Measurements from ENCODE around the gene KSR1.

The KSR1 gene

GRCh38 chr17:27546624-27547300, 90.5 kb downstream of the KSR1 start:
- Histone ChIP-seq H3K4me1 (peaks cover 39 to 52% (median 43%) of the 10 kb centered on the region in 10 experiments), H3K9ac (0 out of 22 replicates have a peak overlapping the region, but pooled peaks of 1 of the 11 experiments have one; percentile 5)
- no peak for TF ChIP-seq Cebpa-rat (IDR thresholded peaks at IDR 0.05)

GRCh38 chr17:27547301-27547683, 91.0 kb downstream of the KSR1 start:
- no peaks in the 10 kb centered on the region for H3K9me3 ChIP-seq (replicated peaks in 1 of 11)
- H3K9ac ChIP-seq: no peak overlapping the region
- H3K4me2 ChIP-seq: peak overlapping the region; percentile 68 to 95 (median 88)
- H3K4me1 ChIP-seq: peaks cover 39 to 51% (median 45%) of the 10 kb centered on the region in 10 experiments
- no peak overlapping the region for H3K27ac ChIP-seq
- TF ChIP-seq Cebpa-rat (IDR thresholded peaks at IDR 0.05): no peak
- peaks cover 44 to 77% (median 54%) of the 10 kb centered on the region in 11 experiments; a peak in 20 of 22 replicates for H4K20me1 ChIP-seq
- H3K27me3 ChIP-seq: peaks cover 0 to 11% (median 0%) of the 10 kb centered on the region in 11 experiments; a peak in 7 of 22 replicates
- no peak overlapping the region for H3K4me3 ChIP-seq
- peaks cover 0 to 13% (median 0%) of the 10 kb centered on the region in 11 experiments; a peak in 3 of 22 replicates for H3K36me3 ChIP-seq

More at GRCh38 chr17:27546624-27547300, 90.5 kb downstream of the KSR1 start:
- Histone ChIP-seq H3K9me3 (replicated peaks in 1 of 11) (no peaks in the 10 kb centered on the region), H3K27me3 (peaks cover 0 to 11% (median 0%) of the 10 kb centered on the region in 11 experiments; a peak in 7 of 22 replicates), H4K20me1 (peaks cover 44 to 82% (median 59%) of the 10 kb centered on the region in 11 experiments; a peak in 20 of 22 replicates), H3K4me2 (peak overlapping the region; percentile 68 to 95 (median 88)), H3K27ac (no peak overlapping the region), H3K4me3 (no peak overlapping the region), H3K36me3 (peaks cover 0 to 8% (median 0%) of the 10 kb centered on the region in 11 experiments; a peak in 3 of 22 replicates)

- Histone ChIP-seq H3K27me3 (peaks cover 0 to 11% (median 0%) of the 10 kb centered on the region in 11 experiments; a peak in 7 of 22 replicates), H3K36me3 (peaks cover 0 to 20% (median 0%) of the 10 kb centered on the region in 11 experiments; a peak in 3 of 22 replicates), H3K9me3 (replicated peaks in 1 of 11) (no peaks in the 10 kb centered on the region), H3K9ac (no peak overlapping the region), H3K4me2 (no peak overlapping the region; a peak in 1 of 22 replicates), H4K20me1 (peaks cover 37 to 66% (median 44%) of the 10 kb centered on the region in 11 experiments; a peak in 20 of 22 replicates), H3K4me1 (peaks cover 39 to 58% (median 54%) of the 10 kb centered on the region in 10 experiments), H3K4me3 (no peak overlapping the region), H3K27ac (no peak overlapping the region)
- no peak for TF ChIP-seq Cebpa-rat (IDR thresholded peaks at IDR 0.05)
Observed at GRCh38 chr17:27548369-27548768, 92.1 kb downstream of the KSR1 start.

GRCh38 chr17:27549251-27549893, 93.1 kb downstream of the KSR1 start:
- Histone ChIP-seq H3K9ac (no peak overlapping the region), H3K9me3 (replicated peaks in 1 of 11) (no peaks in the 10 kb centered on the region), H4K20me1 (peaks cover 28 to 56% (median 34%) of the 10 kb centered on the region in 11 experiments; a peak in 19 of 22 replicates), H3K27me3 (peaks cover 0 to 9% (median 0%) of the 10 kb centered on the region in 11 experiments; a peak in 1 of 22 replicates), H3K4me1 (peaks cover 34 to 60% (median 50%) of the 10 kb centered on the region in 10 experiments), H3K36me3 (peaks cover 0 to 29% (median 0%) of the 10 kb centered on the region in 11 experiments; a peak in 3 of 22 replicates), H3K27ac (no peak overlapping the region), H3K4me3 (no peak overlapping the region), H3K4me2 (no peak overlapping the region)
- TF ChIP-seq Cebpa-rat (IDR thresholded peaks at IDR 0.05): no peak

- no peak overlapping the region for H3K4me2 ChIP-seq
- no peak overlapping the region for H3K27ac ChIP-seq
- H3K27me3 ChIP-seq: peaks cover 0 to 9% (median 0%) of the 10 kb centered on the region in 11 experiments; a peak in 1 of 22 replicates
Observed at GRCh38 chr17:27550291-27550930, 94.2 kb downstream of the KSR1 start.

GRCh38 chr17:27550974-27551505, 94.8 kb downstream of the KSR1 start:
- Histone ChIP-seq H4K20me1 (peaks cover 11 to 44% (median 17%) of the 10 kb centered on the region in 11 experiments; a peak in 17 of 22 replicates), H3K4me1 (peaks cover 30 to 60% (median 50%) of the 10 kb centered on the region in 10 experiments), H3K9ac (no peak overlapping the region), H3K9me3 (replicated peaks in 1 of 11) (no peaks in the 10 kb centered on the region), H3K4me2 (no peak overlapping the region), H3K4me3 (no peak overlapping the region), H3K27ac (no peak overlapping the region), H3K27me3 (peaks cover 0 to 8% (median 0%) of the 10 kb centered on the region in 11 experiments; a peak in 1 of 22 replicates), H3K36me3 (peaks cover 0 to 29% (median 0%) of the 10 kb centered on the region in 11 experiments; a peak in 3 of 22 replicates)
- TF ChIP-seq Cebpa-rat (IDR thresholded peaks at IDR 0.05): no peak

More at GRCh38 chr17:27550291-27550930, 94.2 kb downstream of the KSR1 start:
- H4K20me1 ChIP-seq: peaks cover 17 to 45% (median 23%) of the 10 kb centered on the region in 11 experiments; a peak in 18 of 22 replicates
- peaks cover 0 to 29% (median 0%) of the 10 kb centered on the region in 11 experiments; a peak in 3 of 22 replicates for H3K36me3 ChIP-seq
- peaks cover 31 to 60% (median 50%) of the 10 kb centered on the region in 10 experiments for H3K4me1 ChIP-seq
- no peak overlapping the region for H3K9ac ChIP-seq
- H3K4me3 ChIP-seq: no peak overlapping the region
- TF ChIP-seq Cebpa-rat (IDR thresholded peaks at IDR 0.05): no peak
- no peaks in the 10 kb centered on the region for H3K9me3 ChIP-seq (replicated peaks in 1 of 11)

- Histone ChIP-seq H3K27ac (no peak overlapping the region), H3K36me3 (peaks cover 0 to 29% (median 0%) of the 10 kb centered on the region in 11 experiments; a peak in 3 of 22 replicates), H3K4me2 (peak overlapping the region in 3 of 11 experiments; percentile 12 to 50 (median 34); a peak in 3 of 22 replicates)
Observed at GRCh38 chr17:27551701-27552248, 95.5 kb downstream of the KSR1 start.

GRCh38 chr17:27552276-27552732, 96.1 kb downstream of the KSR1 start:
- H3K4me3 ChIP-seq: no peak overlapping the region

More at GRCh38 chr17:27551701-27552248, 95.5 kb downstream of the KSR1 start:
- TF ChIP-seq Cebpa-rat (IDR thresholded peaks at IDR 0.05): no peak
- Histone ChIP-seq H3K4me1 (peaks cover 23 to 60% (median 49%) of the 10 kb centered on the region in 10 experiments), H4K20me1 (peaks cover 4 to 40% (median 10%) of the 10 kb centered on the region in 11 experiments; a peak in 15 of 22 replicates), H3K9me3 (replicated peaks in 1 of 11) (no peaks in the 10 kb centered on the region), H3K4me3 (no peak overlapping the region), H3K27me3 (0 out of 22 replicates have a peak, but pooled peaks cover 0 to under 1% (median 0%) of the 10 kb centered on the region in 11 experiments), H3K9ac (no peak overlapping the region)

More at GRCh38 chr17:27552276-27552732, 96.1 kb downstream of the KSR1 start:
- Histone ChIP-seq H3K27ac (no peak overlapping the region), H3K4me2 (peak overlapping the region in 8 of 11 experiments; percentile 7 to 50 (median 24); a peak in 8 of 22 replicates), H4K20me1 (peaks cover 0 to 35% (median 5%) of the 10 kb centered on the region in 11 experiments; a peak in 10 of 22 replicates), H3K9ac (no peak overlapping the region), H3K36me3 (peaks cover 0 to 35% (median 0%) of the 10 kb centered on the region in 11 experiments; a peak in 3 of 22 replicates), H3K4me1 (peaks cover 18 to 60% (median 49%) of the 10 kb centered on the region in 10 experiments), H3K9me3 (replicated peaks in 1 of 11) (no peaks in the 10 kb centered on the region), H3K27me3 (no peaks in the 10 kb centered on the region)
- TF ChIP-seq Cebpa-rat (IDR thresholded peaks at IDR 0.05): no peak
